ENCODE data around the gene IL3. TPM values are rescaled to one million over a fixed set of nuclear protein-coding genes. Genes with fewer than 3 reads are reported as not detected.

IL3 gene
- total RNA-seq, 1 donor from 2014 or later: not detected

DNA sequence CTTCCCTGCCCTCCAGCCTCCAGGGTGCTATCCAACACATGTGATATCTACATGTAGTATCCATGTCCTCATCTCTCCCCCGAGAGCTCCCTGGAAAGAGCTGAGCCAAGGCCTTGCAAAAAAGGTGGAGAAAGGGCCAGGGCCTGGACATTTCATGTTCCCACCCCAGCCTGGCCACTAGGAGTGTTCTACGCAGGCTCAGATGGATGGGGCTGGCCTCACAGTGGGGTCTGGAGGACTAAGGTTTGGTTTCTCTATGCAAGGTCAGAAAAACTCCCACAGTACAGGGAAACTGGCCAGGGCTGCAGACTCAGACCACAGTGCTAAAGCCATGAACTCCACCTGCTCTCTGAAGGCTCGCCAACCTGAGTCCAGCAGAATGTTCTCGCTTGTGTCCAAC, 11.6 kb downstream of the IL3 start:
- DNase-seq (ENCODE audit: low spot score): no peak

DNA sequence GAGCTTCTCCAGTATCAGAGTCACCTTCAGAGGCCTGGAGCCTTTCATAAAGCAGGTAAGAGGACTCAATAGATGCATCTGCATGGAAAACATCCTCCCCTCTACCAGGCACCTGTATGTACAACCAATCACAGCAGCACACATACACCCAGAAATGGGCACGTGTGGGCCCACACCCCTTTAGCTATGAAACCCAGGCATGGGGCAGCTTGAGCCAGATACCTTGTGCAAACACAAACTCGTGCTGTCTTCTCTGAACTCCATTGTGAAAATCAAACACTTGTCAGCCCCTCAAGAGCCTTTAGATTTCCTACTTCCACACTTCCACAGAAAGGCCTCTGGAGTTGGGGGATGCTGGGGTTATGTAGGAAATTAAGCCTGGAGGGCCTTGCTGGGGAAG, 12.1 kb downstream of the IL3 start:
- no peak for DNase-seq (ENCODE audit: low spot score)

DNA sequence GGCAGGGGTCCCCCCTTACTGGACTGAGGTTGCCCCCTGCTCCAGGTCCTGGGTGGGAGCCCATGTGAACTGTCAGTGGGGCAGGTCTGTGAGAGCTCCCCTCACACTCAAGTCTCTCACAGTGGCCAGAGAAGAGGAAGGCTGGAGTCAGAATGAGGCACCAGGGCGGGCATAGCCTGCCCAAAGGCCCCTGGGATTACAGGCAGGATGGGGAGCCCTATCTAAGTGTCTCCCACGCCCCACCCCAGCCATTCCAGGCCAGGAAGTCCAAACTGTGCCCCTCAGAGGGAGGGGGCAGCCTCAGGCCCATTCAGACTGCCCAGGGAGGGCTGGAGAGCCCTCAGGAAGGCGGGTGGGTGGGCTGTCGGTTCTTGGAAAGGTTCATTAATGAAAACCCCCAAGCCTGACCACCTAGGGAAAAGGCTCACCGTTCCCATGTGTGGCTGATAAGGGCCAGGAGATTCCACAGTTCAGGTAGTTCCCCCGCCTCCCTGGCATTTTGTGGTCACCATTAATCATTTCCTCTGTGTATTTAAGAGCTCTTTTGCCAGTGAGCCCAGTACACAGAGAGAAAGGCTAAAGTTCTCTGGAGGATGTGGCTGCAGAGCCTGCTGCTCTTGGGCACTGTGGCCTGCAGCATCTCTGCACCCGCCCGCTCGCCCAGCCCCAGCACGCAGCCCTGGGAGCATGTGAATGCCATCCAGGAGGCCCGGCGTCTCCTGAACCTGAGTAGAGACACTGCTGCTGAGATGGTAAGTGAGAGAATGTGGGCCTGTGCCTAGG, 13.0 kb downstream of the IL3 start, which contains the start of gene CSF2:
TSS of gene CSF2 (plus strand) at position 559 of the 783 bp plus-strand sequence. CDS start at position 594, 35 bp downstream.
- no peak for DNase-seq (ENCODE audit: low spot score)

DNA sequence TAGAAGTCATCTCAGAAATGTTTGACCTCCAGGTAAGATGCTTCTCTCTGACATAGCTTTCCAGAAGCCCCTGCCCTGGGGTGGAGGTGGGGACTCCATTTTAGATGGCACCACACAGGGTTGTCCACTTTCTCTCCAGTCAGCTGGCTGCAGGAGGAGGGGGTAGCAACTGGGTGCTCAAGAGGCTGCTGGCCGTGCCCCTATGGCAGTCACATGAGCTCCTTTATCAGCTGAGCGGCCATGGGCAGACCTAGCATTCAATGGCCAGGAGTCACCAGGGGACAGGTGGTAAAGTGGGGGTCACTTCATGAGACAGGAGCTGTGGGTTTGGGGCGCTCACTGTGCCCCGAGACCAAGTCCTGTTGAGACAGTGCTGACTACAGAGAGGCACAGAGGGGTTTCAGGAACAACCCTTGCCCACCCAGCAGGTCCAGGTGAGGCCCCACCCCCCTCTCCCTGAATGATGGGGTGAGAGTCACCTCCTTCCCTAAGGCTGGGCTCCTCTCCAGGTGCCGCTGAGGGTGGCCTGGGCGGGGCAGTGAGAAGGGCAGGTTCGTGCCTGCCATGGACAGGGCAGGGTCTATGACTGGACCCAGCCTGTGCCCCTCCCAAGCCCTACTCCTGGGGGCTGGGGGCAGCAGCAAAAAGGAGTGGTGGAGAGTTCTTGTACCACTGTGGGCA, 13.8 kb downstream of the IL3 start:
- DNase-seq (ENCODE audit: low spot score): no peak

DNA sequence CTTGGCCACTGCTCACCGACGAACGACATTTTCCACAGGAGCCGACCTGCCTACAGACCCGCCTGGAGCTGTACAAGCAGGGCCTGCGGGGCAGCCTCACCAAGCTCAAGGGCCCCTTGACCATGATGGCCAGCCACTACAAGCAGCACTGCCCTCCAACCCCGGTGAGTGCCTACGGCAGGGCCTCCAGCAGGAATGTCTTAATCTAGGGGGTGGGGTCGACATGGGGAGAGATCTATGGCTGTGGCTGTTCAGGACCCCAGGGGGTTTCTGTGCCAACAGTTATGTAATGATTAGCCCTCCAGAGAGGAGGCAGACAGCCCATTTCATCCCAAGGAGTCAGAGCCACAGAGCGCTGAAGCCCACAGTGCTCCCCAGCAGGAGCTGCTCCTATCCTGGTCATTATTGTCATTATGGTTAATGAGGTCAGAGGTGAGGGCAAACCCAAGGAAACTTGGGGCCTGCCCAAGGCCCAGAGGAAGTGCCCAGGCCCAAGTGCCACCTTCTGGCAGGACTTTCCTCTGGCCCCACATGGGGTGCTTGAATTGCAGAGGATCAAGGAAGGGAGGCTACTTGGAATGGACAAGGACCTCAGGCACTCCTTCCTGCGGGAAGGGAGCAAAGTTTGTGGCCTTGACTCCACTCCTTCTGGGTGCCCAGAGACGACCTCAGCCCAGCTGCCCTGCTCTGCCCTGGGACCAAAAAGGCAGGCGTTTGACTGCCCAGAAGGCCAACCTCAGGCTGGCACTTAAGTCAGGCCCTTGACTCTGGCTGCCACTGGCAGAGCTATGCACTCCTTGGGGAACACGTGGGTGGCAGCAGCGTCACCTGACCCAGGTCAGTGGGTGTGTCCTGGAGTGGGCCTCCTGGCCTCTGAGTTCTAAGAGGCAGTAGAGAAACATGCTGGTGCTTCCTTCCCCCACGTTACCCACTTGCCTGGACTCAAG, 14.6 kb downstream of the IL3 start:
- DNase-seq (ENCODE audit: low spot score): no peak

DNA sequence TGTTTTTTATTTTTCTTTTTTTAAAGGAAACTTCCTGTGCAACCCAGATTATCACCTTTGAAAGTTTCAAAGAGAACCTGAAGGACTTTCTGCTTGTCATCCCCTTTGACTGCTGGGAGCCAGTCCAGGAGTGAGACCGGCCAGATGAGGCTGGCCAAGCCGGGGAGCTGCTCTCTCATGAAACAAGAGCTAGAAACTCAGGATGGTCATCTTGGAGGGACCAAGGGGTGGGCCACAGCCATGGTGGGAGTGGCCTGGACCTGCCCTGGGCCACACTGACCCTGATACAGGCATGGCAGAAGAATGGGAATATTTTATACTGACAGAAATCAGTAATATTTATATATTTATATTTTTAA, 15.2 kb downstream of the IL3 start:
- DNase-seq (ENCODE audit: low spot score): no peak

DNA sequence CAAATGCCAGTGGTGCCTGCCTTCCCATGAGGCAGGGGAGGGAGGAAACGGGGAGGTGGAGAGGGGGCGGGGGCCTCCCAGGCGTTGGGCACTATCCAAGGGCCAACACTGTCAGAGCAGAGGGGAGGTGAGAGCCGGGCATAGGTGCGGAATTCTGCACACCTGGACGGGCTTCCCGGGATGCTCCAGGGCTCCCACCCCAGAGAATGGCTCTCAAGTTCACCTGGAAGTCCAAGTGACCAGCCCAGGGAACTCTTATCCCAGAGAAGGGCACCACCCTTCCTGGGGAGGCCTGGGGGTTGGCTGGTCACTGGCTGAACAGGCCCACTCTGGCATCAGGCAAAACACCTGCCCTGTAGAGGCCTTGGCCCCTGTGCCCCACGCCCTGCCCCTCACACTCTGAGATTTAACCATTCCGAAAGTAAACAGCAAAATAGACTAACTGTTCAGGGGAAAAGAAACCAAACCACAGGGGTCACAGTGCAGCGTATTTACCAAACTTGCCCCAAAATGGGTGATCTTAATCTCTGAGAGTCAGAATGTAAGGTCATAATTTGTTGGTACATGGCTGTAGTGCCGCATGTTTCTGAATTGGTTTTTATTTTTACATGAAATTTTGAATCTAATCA, 15.9 kb downstream of the IL3 start:
- DNase-seq (ENCODE audit: low spot score): no peak

DNA sequence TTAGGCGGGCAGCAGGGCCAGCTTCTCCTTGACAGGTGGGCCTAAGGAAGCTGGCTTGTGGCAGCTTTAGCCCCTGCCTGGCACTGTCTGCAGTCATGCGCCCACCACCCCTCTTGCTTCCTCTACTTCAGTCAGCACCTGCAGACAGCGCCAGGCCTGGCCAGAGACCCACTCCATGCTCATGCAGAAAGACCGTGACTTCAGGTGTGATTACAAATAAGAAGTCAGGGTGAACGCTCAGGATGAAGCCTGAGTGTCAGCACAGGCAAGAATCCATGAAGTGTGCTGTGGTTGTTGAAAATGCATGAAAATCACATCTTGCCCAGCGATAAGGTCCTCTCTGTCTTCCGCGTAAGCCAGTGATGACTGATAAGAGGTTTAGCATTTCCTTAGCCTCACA, 16.5 kb downstream of the IL3 start:
- no peak for DNase-seq (ENCODE audit: low spot score)

DNA sequence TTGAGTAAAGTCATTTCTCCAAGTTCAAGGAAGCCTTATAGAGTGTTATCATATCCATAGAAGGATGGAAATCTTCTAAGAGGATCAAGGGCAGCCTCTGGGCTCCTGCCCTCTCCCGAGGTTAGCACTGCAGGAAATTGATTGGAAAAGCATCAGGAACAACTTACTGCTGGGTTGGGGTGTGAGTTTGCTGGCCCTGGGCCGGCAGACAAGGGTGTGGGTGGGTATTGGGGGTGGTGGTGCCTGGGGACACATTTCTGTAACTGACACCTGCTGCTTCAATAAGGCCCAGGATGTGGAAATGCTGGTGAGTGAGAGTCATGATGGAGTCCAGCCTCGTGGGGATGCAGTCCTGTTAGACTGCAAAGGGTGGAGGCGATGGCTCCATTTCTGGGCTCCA, 18.6 kb downstream of the IL3 start:
- no peak for DNase-seq (ENCODE audit: low spot score)

DNA sequence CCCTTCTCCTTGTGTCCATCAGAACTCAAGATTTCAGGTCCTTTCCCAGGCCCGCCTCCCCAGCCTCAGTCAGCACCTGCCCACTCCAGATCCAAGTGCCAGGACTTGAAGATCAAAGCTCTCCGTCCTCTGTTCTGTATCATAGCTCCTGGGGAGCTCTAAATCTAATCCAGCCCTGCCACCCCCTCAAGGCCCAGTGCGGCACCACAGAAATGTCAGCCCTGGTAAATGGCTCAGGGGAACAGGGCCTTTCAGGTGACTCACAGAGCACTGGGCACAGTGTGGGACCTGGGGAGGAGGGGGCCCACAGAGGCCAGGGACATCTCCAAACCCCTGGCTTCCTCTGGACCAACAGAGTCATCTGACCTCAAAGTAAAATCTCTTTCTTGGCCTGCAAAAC, 19.2 kb downstream of the IL3 start:
- no peak for DNase-seq (ENCODE audit: low spot score)

DNA sequence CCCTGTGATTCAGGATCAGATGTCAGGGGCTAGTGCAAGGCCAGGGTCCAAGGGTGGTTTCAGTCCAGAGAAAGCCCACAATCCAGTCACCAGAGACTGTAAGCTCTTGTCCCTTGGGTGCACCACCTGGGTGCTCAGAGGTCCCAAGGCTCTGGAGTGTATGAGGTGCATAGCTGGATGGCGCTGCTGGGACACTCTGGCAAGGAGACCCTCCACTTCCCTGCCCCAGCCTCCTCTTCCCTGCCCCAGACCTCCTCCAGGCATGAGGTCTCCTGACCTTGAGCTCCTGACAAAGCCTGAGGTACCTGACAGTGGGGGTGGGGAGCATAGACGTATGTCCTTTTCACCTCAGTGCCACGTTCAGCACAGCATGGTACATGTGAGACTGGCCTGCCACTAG, 20.1 kb downstream of the IL3 start:
- no peak for DNase-seq (ENCODE audit: low spot score)

DNA sequence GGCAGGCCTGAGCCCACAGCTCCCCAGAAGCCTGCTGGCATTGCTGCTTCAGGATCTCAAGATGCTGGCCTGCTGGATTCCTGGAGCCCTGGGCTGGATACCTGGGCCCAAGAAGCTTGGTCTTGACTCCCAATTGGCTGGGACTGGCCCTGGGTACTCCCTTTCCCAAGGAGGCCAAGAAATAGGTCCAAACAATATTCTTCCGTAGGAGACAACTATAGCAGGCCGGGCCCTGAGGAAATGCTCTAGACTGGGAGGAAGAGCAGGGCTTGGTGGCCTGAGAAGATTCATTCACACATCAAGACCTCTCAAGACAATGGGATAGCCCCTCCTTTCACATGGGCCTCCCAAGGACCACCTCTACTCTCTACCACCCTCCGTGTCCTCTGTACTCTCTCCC, 21.0 kb downstream of the IL3 start:
- DNase-seq (ENCODE audit: low spot score): no peak

DNA sequence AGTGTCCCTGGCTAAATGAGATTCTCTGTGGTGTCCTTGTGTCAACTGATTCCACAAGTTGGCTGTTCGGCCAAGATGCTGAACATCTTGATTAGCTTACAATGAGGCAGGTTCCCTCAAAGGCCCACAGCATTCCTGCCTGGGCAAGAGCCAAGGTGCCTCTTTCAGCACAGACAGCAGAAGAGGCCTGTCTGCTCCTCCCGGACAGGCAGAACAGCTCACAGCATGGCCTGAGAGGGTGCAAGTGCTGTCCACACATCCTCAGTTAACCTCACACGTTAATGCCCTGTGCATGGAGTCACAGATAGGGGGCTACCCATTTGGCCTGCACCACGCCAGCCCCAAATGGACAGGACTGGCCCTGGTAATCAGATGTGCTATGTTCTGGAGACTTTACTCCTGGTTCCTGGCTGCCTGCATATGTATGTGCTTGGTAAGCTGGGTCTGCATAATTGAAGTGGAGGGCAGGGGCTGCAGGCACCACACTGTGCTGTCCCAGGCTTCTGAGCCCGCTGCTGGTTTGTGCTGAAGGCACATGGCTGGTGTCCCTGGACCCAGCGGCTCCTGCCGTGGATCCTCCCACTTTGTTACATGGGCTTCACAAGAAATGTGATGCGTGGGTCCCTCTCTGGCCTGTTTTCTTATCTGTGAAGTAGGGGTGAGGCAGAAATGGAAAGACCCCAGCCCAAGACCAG, 22.0 kb downstream of the IL3 start:
- no peak for DNase-seq (ENCODE audit: low spot score)

DNA sequence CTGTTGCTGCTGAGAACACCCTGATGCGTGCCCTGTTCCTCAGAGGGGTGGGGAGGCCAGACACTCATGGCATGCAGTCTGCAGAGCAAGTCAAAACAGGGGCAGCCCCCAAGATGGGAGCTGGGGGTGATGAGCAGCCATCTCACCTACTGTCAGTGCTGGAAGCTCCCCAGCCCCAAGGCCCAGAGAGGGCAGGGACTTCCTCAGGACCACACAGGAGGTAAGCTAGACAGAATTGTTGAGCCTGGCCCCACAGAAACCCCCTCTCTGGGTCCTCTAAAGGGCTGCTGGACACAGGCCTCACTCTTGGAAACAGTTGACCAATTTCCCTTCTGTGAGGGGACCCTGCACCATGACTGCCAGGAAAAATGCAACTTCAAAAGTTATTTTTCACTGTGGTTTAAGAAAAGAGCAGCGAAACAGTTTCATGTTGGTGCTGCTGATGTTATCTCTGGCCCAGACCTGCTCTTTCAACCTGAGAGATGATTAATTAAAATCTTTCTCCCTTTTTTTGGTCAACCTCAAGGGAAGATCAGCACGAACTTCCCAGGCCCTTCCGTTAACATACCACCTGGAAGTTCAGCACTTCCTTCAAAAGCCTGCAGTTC, 22.7 kb downstream of the IL3 start:
- no peak for DNase-seq (ENCODE audit: low spot score)

DNA sequence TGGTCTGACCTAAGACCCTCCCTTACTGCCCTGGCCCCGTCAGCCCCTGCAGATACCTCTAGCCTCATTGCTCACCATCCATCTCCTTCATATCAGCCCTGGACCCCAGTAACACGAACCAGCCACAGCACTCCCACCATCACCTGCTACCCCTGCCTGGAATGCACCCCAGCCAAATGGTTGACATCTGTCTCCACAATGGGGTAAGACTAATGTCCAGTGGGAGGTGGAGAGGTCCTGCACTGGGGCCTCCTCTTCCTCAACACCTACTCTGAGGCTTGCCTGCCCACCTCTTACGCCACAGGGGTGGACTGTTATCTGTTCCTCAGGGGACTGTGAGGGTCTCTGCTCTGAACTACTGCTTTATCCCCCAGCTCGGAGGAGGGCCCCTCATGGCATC, 25.2 kb downstream of the IL3 start:
- no peak for DNase-seq (ENCODE audit: low spot score)

DNA sequence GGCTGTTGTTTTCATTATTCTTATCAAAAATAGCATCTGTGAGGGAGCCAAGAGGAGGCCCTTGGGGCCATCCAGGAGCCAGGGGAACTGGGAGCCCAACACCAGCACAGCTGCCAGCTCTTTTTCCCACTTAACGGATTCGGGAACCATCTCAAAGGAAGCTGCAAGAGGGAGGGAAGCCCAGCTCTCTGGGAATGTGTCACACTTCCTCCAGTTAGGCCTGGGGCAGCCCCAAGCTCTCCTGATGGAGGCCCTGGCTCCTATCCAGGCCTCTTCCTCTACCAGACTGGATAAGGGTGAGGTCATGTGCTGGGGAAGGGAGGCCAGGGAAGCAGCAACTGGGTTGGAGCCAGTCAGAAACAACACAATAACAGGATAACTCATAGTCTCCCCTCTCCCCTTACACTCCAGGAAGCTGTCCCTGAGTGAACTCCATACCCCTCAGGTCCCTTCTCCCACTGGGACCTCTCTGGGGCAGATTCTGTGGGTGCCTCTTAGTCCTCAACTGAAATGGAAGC, 25.9 kb downstream of the IL3 start:
- DNase-seq (ENCODE audit: low spot score): no peak

DNA sequence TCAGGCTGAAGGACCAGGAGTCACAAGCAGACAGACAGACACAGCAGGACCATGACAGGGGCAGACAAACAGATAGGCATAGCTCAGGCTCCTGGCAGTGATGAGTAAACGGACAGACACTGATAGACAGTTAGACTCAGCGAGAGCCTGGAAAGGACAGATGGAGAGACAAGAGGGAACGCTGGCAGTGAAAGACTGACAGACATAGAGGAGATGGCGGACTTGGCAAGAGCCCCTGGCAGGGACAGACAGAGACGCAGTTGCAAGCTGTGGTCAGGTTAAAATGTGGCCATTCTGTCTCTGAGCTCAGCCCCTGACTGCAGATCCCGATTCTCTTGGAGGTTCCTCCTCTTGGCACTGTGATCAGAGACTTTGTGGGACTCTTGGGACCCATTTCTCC, 26.7 kb downstream of the IL3 start:
- DNase-seq (ENCODE audit: low spot score): no peak

DNA sequence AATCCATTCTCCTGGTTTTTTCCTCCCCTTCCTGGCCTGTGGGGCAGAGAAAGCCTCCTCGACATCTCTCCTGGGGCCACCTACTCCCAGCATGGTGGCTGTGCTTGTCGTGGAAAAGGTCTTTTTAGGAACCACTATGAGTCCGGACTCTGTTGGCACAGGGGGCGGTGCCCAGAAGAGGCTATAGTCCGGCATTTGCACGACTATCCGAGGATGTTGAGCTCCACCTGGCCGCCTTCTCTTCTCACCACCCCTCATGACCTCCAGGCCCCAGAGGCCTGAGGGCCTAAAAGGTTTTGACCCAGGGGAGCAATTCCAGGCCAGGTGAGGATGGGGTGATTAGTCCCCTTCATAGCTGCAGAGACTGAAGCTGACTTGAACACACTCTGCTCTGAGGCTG, 27.2 kb downstream of the IL3 start:
- no peak for DNase-seq (ENCODE audit: low spot score)

DNA sequence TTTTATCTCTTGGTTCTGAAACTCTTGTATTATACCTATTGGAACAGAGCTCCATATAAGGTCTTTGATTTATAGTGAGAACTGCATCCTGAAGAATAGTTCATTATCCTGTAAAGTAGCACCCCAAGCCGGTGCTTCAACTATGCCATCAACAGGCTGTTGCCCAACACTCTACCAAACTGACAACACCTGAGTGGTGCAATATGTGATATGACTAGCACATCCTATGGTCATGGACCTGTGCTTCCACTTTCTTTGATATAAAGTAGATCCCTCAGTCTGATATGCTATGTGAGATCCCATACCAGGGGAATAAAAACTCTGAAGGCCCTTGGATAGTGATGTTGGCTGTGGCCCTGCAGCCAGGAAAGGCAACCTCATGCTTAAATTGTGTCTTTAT, 28.9 kb downstream of the IL3 start:
- DNase-seq (ENCODE audit: low spot score): peak; percentile 20

DNA sequence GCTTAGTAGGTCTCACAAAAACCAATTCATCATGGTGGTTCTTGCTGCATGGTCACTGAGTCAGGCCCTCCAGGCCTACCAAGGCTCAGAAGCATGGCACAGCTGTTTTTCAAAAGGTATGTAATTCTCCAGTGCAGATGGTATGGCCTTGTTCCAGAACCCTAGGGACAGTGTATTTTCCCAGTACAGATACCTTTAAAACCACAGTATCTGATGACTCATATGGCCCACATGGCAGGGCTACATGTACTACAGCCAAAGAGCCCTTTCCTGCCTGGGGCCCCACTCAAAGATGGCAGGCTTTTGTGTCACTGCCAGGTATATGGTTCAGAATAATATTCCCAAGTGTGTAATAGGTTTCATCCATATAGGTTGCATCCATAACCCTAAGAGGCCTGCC, 29.7 kb downstream of the IL3 start:
- peak; percentile 22 for DNase-seq (ENCODE audit: low spot score)

Data from mesenteric fat pad (tissue), 1 donor.